ENCODE results near the gene GRIK3.

DNA sequence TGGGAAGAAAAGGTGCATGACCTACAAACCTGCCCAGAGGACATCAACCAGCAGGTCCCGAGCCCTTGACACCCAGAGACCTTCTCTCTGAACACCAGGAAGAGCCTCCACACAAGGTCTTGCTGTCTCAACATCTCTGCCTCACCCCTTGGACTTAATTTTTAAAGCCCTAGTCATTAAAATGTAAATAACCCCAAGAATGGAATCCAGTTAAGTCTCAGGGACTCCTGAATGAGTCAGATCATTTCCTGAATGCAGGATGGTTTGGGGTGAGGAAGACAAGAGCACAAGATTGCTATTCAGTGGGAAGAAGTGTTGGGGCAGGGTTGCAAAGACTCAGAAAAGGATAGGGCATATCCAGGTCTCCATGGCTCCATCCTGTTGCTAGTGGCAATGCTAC is 17.8 kb upstream of the GRIK3 start:
- TF ChIP-seq POLR2A (IDR thresholded peaks at IDR 0.05), result no peak
- TF ChIP-seq, protein P1, sequence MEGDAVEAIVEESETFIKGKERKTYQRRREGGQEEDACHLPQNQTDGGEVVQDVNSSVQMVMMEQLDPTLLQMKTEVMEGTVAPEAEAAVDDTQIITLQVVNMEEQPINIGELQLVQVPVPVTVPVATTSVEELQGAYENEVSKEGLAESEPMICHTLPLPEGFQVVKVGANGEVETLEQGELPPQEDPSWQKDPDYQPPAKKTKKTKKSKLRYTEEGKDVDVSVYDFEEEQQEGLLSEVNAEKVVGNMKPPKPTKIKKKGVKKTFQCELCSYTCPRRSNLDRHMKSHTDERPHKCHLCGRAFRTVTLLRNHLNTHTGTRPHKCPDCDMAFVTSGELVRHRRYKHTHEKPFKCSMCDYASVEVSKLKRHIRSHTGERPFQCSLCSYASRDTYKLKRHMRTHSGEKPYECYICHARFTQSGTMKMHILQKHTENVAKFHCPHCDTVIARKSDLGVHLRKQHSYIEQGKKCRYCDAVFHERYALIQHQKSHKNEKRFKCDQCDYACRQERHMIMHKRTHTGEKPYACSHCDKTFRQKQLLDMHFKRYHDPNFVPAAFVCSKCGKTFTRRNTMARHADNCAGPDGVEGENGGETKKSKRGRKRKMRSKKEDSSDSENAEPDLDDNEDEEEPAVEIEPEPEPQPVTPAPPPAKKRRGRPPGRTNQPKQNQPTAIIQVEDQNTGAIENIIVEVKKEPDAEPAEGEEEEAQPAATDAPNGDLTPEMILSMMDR (IDR thresholded peaks at IDR 0.05), result no peak
- TF ChIP-seq POLR2AphosphoS5 (IDR thresholded peaks at IDR 0.05), result no peak
- no peak for TF ChIP-seq EP300 (IDR thresholded peaks at IDR 0.05; ENCODE audit: low read depth)
